ENCODE results near the gene PAK4.

PAK4 gene

GRCh38 chr19:39199025-39199424 lies 73.4 kb downstream of the PAK4 start:
- no peaks in the 10 kb centered on the region for H3F3A ChIP-seq (ENCODE audit: insufficient read depth)
- H3K27me3 ChIP-seq (ENCODE audit: low read length) = no peaks in the 10 kb centered on the region
- H3K79me2 ChIP-seq (ENCODE audit: insufficient read depth, low read length) = no peaks in the 10 kb centered on the region
- H3K27ac ChIP-seq (ENCODE audit: low read depth, low read length) = no peak overlapping the region
- no peak overlapping the region for H3K4me3 ChIP-seq (ENCODE audit: insufficient read depth, low read length, poor library complexity, severe bottlenecking)
- TF ChIP-seq EZH2phosphoT487 (conservative IDR thresholded peaks at IDR 0.05; ENCODE audit: low read length) (no peak), CTCF (IDR thresholded peaks at IDR 0.05; ENCODE audit: insufficient read depth, low read length, poor library complexity, severe bottlenecking) (no peak)
- H3K9me2 ChIP-seq (replicated peaks; ENCODE audit: insufficient read depth, low read length) = no peaks in the 10 kb centered on the region
- H3K9ac ChIP-seq (ENCODE audit: low read length) = no peak overlapping the region
- H2AFZ ChIP-seq (ENCODE audit: low read depth, low read length, severe bottlenecking) = no peak overlapping the region
- no peaks in the 10 kb centered on the region for H3K9me3 ChIP-seq (ENCODE audit: insufficient read depth, low read length)
- H4K20me1 ChIP-seq (ENCODE audit: low read depth, low read length) = no peaks in the 10 kb centered on the region
- H3K36me3 ChIP-seq (ENCODE audit: low read length) = no peaks in the 10 kb centered on the region
- H3K4me2 ChIP-seq (ENCODE audit: low read depth, low read length, poor library complexity, severe bottlenecking) = no peak overlapping the region

- Histone ChIP-seq H3K79me2 (ENCODE audit: insufficient read depth, low read length) (no peaks in the 10 kb centered on the region), H4K20me1 (ENCODE audit: low read depth, low read length) (no peaks in the 10 kb centered on the region), H3K4me3 (ENCODE audit: insufficient read depth, low read length, poor library complexity, severe bottlenecking) (no peak overlapping the region), H3K27me3 (ENCODE audit: low read length) (no peaks in the 10 kb centered on the region), H3K27ac (ENCODE audit: low read depth, low read length) (no peak overlapping the region), H3K9me2 (replicated peaks; ENCODE audit: insufficient read depth, low read length) (no peaks in the 10 kb centered on the region), H3K4me2 (ENCODE audit: low read depth, low read length, poor library complexity, severe bottlenecking) (no peak overlapping the region), H2AFZ (ENCODE audit: low read depth, low read length, severe bottlenecking) (no peak overlapping the region), H3F3A (ENCODE audit: insufficient read depth) (no peaks in the 10 kb centered on the region), H3K9me3 (ENCODE audit: insufficient read depth, low read length) (no peaks in the 10 kb centered on the region), H3K9ac (ENCODE audit: low read length) (no peak overlapping the region), H3K36me3 (ENCODE audit: low read length) (no peaks in the 10 kb centered on the region)
- TF ChIP-seq EZH2phosphoT487 (conservative IDR thresholded peaks at IDR 0.05; ENCODE audit: low read length) = no peak
- no peak for TF ChIP-seq CTCF (IDR thresholded peaks at IDR 0.05; ENCODE audit: insufficient read depth, low read length, poor library complexity, severe bottlenecking)
Measured at GRCh38 chr19:39200066-39200802, 74.6 kb downstream of the PAK4 start.

GRCh38 chr19:39200803-39201115 lies 75.2 kb downstream of the PAK4 start:
- Histone ChIP-seq H3K79me2 (ENCODE audit: insufficient read depth, low read length) (no peaks in the 10 kb centered on the region), H3K4me2 (ENCODE audit: low read depth, low read length, poor library complexity, severe bottlenecking) (no peak overlapping the region), H3K9me2 (replicated peaks; ENCODE audit: insufficient read depth, low read length) (no peaks in the 10 kb centered on the region), H3F3A (ENCODE audit: insufficient read depth) (no peaks in the 10 kb centered on the region), H3K36me3 (ENCODE audit: low read length) (no peaks in the 10 kb centered on the region), H3K4me3 (ENCODE audit: insufficient read depth, low read length, poor library complexity, severe bottlenecking) (no peak overlapping the region), H3K27me3 (ENCODE audit: low read length) (no peaks in the 10 kb centered on the region), H3K9ac (ENCODE audit: low read length) (no peak overlapping the region), H3K9me3 (ENCODE audit: insufficient read depth, low read length) (no peaks in the 10 kb centered on the region), H4K20me1 (ENCODE audit: low read depth, low read length) (no peaks in the 10 kb centered on the region), H3K27ac (ENCODE audit: low read depth, low read length) (no peak overlapping the region), H2AFZ (ENCODE audit: low read depth, low read length, severe bottlenecking) (no peak overlapping the region)
- no peak for TF ChIP-seq CTCF (IDR thresholded peaks at IDR 0.05; ENCODE audit: insufficient read depth, low read length, poor library complexity, severe bottlenecking)
- no peak for TF ChIP-seq EZH2phosphoT487 (conservative IDR thresholded peaks at IDR 0.05; ENCODE audit: low read length)

Data from SU-DHL-6 (cell line).